NCI-H1105 (cell line): Measurements from ENCODE around the gene ZNF540.
"Not testable (repeated sequence)": the region's sequence is repeated elsewhere in the genome, so short reads cannot be mapped to it uniquely, and the experiment has no call there.

ENCODE experiments used
- DNase-seq: peaks from one replicate; lab custom pipeline; 2025; lab: John Stamatoyannopoulos, UW

The ZNF540 gene

DNA sequence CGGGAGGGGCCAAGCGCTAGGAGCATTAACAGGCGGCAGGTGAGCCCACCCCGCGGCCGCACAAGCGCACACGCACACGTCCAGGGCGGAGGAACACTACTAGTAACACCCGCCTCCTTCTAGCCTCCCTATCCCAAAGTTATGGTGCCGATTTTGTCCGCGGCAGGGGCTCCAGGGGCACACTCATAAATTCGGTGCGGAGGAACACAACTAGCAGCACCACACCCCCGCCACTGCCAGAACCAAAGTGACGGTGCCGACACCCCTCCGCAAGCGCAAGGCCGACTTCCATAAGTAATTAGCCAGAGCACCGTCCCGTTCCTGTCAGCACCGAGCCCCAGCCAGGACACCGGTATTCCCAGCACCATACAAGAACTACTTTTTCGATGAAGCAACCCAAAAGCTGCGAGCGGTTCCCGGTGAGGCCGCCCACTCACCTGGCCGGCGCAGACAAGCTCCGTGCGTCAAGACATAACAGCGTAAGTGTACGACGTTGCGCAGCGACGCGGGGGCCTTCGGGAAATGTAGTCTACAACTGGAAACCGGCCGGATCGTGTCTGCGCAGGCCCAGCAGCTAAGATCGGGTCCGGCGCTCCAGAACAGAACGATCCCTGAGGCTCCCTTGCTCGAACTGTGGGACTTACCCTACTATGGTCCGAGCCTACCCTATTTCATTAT lies at the start of gene ZNF540, which contains the start of gene ZNF571:
TSS of gene ZNF540 (plus strand) at position 573 of the 678 bp plus-strand sequence. CDS start 3,572 bp downstream, outside the sequence.
TSS of gene ZNF571 (minus strand) at position 489 of the 678 bp plus-strand sequence. CDS start 8,116 bp downstream, outside the sequence.
- DNase-seq = peak; percentile 94

DNA sequence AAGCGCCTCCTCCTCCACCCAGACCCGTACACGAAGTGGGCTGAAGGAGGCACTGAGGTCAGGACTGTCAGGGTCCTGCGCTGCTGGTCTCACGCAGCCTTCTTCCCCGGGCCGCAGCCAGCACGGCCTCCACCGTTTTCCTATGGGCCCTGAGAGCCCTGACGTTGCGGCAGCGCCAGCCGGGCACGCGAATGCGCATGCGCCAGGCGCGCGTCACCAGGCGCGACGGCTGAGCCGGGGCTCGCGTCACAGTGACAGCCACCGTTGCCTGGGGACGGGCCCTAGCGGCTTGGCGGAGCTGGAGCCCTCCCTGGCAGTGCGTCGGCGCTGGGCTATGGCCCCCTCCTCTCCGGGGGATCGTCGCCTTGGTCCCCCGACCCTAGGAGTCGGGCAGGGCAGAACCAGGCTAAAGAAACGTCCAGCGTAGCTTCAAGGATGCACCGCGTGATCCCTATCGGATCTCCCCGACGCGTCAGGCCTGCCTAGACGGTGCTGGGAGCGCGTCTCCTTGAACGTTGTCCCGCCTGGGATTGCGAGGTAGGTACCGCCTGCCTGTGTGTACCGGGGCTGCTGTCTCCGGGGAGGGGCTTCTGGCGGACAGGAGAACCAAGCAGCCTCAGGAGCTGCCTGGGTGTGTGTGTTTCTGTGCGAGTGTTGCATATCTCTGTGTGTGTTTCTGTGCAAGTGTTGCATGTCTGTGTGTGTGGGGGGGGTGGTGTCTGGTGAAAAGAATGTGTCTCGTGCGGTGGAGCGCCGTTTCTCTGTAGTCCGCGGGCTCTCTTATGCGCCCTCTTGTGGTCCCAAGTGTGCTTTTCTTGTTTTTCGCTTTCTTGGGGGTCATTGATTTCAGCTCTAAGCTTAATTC lies 43.3 kb upstream of the ZNF540 start:
- no peak for DNase-seq

DNA sequence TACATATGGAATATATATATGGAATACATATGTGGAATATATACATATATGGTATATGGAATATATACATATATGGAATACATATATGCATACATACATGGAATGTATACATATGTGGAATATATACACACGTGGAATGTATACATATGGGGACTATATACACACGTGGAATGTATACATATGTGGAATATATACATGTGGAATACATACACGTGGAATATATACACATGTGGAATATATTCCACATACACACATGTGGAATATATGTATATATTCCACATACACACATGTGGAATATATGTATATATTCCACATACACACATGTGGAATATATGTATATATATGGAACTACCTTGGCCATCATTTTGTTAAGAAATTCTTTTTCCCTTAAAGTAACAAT lies 31.2 kb upstream of the ZNF540 start:
- no peak for DNase-seq

DNA sequence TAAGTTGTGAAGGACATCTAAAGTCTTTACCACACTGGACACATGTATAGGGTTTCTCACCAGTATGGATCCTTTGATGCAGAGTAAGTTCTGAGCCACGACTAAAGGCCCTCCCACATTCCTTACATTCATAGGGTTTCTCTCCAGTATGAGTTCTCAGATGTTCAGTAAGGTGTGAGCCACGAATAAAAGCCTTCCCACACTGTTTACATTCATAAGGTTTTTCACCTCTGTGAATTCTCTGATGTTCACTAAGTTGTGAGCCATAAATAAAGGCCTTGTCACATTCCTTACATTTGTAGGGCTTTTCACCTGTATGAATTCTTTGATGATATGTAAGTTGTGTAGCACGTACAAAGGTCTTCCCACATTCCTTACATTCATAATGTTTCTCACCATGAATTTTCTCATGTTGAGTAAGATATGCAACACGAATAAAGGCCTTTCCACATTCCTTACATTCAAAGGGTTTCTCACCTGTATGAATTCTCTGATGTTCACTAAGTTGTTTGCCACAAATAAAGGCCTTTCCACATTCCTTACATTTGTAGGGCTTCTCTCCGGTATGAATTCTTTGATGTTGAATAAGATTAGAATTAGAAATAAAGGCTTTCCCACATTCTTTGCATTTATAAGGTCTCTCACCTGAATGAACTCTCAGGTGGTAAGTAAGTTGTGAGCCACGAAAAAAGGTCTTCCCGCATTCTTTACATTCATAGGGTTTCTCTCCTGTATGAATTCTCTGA lies 29.9 kb upstream of the ZNF540 start:
- no peak for DNase-seq

DNA sequence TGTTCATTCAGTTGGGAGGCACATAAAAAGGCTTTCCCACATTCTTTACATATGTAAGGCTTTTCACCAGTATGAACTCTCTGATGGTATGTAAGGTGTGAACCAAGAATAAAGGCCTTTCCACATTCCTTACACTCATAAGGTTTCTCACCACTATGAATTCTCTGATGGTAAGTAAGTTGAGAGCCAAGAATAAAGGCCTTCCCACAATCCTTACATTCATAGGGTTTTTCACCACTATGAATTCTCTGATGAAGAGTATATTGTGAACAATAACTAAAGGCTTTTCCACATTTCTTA lies 29.4 kb upstream of the ZNF540 start:
- no peak for DNase-seq

DNA sequence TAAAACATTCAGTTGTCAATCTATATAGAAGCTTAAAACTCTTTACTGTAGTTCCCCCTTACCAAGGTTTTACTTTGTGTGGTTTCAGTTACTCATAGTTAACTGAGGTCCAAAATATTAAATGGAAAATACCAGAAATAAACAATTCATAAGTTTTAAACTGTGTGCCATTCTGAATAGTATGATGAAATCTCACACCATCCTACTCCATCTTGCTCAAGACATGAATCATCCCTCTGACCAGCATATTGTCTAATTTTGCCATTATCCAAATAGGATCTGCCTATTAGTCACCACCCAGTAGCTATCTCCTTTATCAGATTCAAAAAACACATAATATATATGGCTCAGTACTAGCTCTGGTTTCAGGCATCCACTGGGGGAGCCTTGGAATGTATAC lies 22.5 kb upstream of the ZNF540 start:
- DNase-seq = no peak

DNA sequence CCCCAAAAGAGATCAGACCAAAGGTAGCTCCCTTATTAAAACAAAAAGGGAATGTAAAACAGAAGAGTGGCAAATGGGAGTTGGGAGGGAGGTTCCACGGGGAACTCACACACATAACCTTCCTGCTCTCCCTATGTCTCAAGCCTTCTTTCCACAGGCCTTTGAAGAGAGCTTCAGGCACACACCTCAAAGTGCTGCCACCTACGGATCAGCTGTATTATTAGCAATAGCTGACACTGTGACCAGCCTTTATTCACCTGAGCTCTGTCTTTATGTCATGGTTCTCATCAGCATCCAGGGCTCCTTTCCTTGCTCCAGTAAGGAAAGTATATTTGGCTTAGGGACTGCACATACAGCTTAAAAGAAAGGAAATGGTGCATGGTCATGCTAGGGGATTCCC lies 11.3 kb upstream of the ZNF540 start:
- no peak for DNase-seq

DNA sequence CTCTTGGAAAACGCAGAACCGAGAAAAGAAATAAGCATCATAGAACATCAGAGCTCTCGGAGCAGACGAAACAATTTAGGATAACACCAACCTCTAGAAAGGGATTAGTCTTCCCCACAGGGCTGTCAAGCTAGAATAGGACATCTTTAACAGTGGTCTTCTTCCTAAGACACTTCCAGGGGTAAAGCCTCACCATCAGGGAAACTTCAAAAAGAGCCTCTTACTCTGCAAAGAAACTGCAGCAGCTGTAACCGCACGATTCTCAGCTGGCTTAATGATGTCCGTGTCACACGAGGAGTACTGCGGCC lies 726 bp upstream of the ZNF540 start:
- no peak for DNase-seq

DNA sequence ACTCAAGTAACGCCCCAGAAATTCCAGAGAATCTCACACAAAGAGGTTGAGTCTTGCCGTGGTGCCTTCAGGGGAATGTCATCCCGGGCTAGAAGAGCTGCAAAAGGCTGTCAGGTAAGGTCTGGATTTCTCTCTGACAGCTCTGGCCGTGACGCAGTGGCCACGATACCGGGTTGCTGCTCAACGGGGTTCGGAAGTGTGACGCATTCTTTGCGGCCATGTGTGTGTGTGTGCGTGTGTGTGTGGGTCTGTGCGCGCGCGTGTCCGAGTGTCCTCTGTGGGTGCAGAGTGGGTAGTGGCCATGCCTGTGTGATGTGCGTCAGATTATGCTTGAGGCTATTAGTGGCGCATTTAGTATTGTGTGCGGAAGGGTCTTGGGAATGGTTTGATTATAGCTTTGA lies 306 bp downstream of the ZNF540 start:
- peak; percentile 44 for DNase-seq

DNA sequence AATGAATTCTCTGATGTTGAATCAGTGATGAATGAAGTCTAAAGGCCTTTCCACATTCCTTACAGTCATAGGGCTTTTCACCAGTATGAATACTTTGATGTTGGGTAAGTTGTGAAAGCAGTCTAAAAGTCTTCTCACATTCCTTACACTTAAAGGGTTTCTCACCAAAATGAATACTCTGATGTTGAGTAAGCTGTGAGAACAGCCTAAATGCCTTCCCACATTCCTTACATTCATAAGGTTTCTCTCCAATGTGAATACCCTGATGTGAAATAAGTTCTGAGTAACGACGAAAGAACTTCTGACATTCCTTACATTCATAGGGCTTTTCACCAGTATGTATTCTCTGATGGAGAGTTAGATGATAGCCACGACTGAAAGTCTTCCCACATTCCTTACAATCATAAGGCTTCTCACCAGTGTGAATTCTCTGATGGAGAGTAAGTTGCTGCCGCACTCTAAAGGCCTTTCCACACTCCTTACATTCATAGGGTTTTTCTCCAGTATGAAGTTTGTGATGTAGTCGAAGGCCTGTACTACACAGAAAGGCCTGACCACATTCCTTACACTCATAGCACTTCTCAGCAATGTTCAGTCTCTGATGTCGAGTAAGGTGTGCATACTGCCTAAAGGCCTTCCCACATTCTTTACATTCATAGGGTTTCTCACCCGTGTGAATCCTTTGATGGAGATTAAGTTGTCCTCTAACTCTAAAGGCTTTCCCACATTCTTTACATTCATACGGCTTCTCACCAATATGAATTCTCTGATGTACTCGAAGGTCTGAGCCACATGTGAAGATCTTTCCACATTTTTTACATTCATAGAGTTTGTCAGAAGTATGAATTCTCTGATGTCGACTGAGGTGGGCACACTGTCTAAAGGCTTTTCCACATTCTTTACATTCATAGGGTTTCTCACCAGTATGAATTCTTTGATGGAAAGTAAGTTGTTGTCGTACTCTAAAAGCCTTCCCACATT lies 40.7 kb downstream of the ZNF540 start:
- no peak for DNase-seq

DNA sequence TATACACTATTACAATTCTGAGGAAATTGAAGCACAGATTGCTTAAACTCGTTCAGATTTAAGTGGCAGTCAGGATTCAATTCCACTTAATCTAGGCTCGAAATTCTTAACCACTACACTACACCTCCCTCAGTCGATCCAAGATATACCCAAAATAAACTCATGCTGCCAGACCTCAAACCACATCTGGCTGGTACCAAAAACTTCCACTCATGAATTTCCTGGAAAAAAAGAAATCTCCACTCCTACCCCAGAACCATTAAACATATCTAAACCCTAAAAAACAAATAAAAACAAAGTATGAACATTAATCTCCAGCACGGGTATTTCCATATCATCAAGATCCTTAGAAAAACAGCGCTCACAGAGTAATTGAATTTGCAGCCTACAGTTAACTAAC lies 59.4 kb downstream of the ZNF540 start:
- no peak for DNase-seq

DNA sequence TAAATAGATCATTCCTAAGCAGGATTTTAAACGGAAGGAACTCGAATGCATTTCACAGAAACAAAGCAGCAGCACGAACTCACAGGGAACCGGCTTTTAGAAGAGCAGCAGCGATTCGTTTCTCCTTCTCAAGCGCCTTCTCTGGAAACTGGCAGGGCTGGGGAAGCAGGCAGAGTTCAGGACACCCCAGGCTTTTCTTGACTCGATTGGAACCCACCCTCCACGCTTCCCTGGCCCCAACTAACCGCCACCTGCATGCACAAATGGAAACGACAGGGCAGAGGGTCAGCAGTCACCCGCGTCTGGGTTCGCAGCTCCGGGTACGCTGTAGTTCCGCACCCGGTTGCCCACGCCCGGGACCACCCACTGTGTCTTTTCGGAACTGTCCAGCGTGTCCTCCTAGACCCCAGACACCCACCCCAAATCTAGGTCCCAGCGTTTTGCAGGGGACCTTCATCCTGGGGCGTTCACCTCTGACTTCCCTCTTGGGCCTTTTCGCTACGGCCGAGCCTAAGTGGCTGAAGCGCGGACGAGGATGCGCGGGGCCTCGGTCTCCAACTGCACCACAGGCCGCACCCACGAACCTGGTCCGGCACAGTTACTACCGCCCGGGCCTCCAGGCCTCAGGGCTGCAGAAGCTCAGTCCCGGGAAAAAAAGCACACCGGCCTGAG lies 60.1 kb downstream of the ZNF540 start:
- peak; percentile 58 for DNase-seq

DNA sequence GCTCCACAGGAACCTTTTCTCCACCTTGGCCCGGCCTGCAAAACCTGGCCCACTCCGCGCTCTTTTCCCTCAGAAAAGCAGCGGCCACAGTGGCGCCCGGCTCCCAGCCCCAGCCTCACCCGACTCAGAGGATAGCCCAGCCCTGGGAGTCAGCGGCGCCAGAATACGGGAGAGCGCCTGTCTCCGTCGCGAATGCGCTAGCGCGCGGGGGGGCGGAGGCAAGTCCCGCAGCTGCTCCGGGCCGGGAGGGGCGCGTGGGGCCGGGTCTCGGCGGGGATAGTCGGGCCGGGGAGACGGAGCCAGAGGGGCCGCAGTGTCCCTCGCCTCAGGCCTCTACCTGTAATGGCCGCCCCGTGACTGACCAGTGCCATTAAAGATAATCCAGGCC lies 60.6 kb downstream of the ZNF540 start, which contains the start of gene ZFP30:
TSS of gene ZFP30 (minus strand) at position 165 of the 388 bp plus-strand sequence. CDS start 7,643 bp downstream, outside the sequence.
- DNase-seq = peak; percentile 67

DNA sequence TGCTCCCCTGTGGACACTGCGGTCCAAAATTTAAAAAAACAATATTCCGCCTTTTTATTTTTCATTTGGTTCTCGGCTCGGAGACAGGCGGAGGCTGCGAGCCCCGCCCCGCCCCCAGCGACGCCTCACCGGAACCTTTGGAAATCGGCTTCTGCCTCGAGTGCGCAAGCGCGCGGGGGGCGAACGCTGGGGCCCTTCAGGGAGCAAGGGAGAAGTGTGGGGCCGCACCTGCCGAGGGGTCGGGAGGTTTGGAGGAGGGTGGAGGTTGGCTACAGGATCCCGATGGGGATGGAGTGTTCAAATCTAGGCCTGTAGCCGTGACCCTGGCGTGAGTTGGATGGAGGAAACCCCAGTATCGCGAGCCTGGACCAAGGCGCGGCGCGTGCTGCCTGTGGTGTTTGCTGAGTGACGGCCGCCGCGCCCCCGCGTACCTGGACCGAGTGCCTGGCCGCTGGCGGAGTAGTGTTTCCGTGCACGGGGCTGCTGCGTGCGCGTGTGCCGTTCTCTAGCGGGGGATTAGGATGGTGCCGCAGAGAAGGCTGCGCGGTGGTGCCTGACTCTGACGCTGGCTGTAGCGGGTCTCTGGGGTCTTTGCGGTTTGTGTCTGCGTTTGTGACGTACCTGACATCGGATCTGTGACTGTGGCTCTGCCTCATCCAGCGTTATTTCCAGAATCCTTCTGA lies 61.2 kb downstream of the ZNF540 start:
- DNase-seq = peak; percentile 57

DNA sequence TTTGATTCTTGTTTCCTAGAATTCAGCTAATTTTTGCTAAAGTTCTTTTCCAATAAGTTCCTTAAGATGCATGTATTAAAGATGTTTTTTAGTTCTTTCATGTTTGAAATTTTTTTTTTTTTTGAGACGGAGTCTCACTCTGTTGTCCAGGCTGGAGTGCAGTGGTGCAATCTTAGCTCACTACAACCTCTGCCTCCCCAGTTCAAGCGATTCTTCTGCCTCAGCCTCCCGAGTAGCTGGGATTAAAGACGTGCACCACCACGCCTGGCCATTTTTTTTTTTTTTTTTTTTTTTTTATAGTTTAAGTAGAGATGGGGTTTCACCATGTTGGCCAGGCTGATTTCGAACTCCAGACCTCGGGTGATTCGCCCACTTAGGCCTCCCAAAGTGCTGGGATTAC lies 62.5 kb downstream of the ZNF540 start:
- DNase-seq = not testable (repeated sequence)
